Measurements from ENCODE around the gene POGLUT3.

Gene POGLUT3, protein sequence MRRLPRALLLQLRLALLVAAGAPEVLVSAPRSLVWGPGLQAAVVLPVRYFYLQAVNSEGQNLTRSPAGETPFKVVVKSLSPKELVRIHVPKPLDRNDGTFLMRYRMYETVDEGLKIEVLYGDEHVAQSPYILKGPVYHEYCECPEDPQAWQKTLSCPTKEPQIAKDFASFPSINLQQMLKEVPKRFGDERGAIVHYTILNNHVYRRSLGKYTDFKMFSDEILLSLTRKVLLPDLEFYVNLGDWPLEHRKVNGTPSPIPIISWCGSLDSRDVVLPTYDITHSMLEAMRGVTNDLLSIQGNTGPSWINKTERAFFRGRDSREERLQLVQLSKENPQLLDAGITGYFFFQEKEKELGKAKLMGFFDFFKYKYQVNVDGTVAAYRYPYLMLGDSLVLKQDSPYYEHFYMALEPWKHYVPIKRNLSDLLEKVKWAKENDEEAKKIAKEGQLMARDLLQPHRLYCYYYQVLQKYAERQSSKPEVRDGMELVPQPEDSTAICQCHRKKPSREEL

DNA sequence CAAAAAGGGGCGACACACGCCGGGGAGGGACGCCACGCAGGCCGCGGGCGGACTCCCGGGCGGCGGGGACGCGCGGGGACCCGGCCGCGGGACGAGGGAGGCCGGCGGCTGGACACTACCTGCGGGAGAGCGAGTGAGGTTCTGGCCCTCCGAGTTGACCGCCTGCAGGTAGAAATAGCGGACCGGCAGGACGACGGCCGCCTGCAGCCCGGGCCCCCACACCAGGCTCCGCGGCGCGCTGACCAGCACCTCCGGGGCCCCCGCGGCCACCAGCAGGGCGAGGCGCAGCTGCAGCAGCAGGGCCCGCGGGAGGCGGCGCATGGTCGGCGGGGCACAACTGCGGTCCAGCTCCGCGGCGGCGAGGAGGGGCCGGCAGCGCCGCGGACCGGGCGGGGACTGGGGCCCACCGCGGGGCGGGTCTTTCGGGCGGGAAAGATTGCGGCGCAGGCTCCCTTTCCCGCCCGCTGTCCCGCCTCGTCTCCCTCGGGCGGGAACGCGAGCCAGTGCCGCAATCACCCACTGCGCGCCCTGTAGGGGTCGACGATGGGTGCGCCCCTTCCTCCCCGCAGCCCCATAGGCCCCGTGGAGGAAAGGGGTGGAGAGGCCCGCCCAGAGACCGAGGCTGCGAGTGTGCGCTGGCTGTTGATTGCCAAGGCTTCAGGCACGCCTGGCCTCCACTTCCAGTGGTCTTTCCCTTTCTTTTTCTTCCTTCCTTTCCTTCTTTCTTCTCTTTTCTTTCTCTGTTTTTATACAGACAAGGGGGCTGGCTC, at the start of gene POGLUT3:
Gene POGLUT3 (minus strand): TSS at position 339 of the 770 bp plus-strand sequence. CDS start 18 bp downstream, at position 321.
- peak; percentile 86 for DNase-seq (ENCODE audit: low spot score)

DNA sequence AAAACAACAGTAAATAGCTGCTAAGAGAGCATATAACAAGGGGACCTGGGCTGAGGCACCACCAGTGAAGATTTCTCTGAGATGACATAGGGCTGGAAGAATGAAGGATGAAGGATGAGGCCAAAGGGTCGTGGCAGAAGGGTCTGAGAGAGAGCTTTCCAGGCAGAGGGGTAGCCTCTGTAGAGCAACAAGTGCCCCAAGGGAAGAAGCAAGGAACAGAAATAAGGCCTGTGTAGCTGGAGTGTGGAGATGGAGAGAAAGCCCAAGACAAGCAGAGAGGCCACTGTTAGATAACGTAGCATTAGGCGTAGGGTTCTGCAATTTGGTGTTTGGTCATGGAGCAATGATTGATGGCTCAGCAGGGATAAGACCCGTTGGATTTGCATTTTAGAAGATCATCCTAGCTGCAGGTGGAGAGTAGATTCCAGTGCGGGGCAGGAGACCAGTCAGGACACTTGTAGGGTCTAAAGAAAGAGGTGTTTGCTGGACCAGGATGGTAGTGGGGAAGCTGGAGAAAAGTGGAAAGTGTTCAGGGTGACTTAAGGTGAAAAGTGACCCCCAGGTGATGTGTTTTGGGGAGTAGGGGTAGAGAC, 47.8 kb upstream of the POGLUT3 start:
- DNase-seq (ENCODE audit: low spot score), result no peak

DNA sequence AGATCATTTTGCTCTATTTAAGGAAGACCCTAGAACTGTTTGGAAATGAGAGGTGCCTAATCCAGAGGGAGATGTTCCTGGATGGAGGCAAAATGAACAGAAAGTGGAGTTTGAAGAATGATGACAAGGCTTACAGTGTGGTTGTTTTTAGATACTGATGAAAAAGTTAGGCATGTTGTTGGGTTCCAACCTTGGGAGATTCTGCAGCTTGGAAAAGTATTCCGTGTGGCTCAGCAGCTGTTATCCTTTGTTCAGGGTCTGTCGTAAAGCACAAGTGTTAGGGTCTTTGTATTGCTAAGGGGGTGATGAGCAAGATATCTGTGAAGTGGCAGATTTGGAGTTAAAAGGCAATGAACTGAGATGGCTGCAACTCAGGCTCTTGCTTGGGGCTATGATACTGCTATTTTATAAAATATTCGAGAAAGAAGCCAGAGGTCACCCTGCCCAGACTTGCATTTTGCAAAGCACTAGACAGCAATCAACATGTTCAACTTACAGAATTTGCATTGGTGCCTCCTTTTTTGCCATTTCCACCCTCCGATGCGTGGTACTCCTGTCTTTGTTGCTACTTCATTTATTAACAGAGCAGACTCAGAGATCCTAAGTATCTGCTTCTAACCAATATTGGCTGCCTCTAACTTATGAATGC, 45.3 kb upstream of the POGLUT3 start:
- no peak for DNase-seq (ENCODE audit: low spot score)

DNA sequence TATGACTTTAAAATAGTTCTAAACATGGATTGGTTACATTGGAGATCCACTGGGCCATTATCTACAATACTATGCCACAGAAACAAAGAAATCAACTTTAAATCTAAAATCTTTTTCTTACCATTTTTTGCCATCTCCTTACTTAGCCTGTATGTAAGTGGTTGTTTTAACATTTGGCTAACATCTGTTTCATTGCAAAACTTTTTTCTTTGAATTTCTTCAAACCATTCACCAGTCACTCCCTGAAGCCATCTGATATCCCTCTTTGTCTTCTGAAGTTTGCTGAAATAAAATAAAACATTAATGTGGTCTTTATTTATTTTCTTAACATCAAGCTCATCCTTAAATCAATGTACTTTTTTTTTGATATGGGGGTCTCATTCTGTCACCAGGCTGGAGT, 43.3 kb upstream of the POGLUT3 start:
- no peak for DNase-seq (ENCODE audit: low spot score)

DNA sequence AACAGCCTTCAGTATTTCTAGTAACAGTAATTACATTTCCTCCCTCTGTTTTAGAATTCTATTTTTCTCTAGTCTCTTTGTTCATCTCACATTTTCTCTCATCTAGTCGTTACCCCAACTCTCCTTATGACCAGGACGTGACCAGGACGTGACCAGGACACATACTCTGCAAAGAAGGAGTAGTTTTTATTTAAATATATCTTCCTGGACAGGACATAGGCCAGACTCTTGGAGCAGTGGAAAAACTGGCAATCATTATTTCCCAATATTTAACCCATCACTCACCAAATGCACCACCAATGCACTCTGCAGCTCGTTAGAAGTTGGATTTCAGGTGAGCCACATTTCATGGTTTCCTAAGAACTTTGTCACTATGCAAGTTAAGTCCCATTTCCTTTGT, 40.3 kb upstream of the POGLUT3 start:
- no peak for DNase-seq (ENCODE audit: low spot score)

DNA sequence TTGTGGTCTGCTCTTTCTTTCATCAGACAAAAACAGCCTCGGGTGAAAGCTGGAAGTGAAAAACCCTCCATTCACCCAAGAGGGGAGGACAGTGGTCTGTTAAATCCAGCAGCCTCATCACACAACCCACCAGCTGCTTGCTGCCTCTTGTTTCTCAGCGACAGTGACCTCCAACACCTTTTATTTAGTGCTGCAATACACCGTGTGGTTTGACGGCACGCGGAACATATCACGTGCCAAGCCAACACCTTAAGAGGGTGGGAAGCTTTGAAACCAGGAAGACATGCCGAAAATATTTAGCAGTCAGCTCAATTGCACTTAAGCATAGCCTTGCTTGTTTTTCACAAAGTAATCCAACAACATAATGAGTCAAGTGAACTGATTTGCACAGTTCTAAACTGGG, 39.8 kb upstream of the POGLUT3 start:
- DNase-seq (ENCODE audit: low spot score), result no peak

DNA sequence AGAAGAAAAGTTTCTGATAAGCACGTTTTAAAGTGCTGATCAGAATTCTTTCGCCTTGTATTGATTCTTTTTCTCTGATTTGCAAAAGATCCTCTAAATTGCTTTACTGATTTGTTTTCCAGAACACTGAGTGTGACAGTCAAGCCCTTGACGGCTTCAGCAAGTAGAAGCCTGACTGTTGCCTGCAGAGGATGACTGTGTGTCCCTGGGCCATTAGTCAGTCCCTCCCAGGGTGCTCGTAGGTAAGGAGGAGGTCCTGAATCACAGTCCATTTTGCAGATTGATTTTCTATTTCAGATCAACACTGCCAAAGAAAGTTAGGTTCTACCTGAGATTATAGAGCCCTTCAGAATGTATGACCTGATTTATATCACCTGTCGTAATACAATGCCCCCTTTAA, 38.6 kb upstream of the POGLUT3 start:
- no peak for DNase-seq (ENCODE audit: low spot score)

DNA sequence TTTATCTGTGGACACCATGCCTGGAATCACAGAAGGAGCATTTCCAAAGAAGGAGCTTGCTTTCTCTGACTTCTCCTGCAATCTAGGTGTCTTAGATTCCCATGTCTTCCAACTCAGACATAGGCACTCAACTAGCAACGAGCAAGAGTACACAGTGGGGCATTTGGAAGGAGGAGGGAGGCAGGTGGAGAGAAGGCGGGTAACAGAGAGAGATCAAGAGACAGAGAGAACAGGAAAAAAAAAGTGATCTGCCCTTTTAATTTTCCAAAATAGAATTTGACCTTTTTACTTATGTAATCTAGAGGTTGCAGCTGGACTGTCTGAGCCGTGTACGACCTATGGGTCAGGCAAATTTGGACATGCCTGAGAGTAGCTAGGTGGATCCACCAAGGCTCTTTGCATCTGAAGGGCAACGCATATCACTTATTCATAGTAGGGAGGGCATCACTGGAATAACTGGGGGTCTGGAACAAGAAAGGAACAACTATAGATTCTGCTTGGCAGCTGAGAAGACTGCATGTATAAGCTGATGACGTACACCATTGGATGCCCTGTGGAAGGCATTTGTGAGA, 37.3 kb upstream of the POGLUT3 start:
- no peak for DNase-seq (ENCODE audit: low spot score)

DNA sequence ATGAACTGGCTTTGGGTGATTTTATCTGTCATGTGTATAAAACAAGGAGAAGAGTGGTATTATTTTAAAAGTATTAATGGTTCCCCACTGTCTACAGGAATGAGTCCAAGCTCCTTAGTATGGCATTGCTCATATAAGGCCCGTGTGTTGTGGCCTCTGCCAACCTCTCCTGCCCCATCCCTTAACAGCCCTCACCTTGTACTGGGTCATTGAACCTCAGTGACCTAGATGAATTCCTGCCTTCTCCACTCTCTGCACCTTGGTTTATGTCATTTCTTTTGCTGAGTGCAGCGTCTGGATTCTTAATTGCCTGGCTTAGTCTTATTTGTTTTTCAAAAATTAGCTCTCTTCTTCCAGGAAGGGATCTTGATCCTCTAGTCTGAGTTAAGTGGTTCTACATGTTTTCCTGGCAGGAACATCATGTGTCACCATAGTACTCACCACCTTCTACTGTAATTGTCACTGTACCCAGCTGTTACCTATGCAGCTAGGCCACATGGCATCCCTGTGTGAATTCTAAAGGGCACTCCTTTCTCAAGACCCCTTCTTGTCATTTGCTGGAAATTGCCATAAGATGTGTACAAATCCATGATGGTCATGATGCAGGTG, 36.2 kb upstream of the POGLUT3 start:
- DNase-seq (ENCODE audit: low spot score), result no peak

DNA sequence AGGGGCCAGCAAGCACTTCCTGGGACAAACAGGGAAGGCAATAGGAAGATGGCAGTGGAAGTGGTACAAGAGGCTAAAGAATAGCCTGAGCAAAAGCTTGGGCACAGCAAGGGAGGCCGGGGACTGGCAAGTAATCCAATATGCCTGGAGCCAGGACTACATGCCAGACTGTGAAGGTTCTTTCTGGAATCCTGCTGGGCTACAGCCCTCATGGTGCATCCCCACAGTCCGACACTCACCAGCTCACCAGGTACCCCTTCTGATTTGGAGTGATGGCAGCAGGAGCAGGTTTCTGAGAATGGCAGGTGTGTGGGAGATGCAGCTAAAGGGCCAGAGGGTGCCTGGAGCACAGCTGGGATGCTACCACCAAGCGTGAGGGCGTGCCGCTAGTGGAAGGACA, 32.2 kb upstream of the POGLUT3 start:
- no peak for DNase-seq (ENCODE audit: low spot score)

DNA sequence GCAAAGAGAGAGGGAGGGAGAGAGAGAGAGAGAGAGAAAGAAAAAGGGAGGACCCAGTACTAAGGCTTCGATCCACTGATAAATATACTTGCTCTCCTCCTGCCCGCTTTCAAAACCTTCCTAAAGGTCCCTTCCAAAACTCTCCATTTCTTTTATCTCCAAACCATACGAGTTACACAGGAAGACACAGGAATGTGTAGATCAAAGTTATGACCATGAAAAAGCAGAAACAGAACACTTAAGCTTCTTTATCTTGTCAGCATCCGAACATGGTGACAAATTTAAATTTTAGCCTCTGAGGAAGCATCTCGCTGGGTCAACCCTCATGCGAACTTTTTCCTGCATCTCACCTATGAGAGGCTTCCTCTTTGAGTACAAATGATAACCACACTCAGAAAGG, 29.2 kb upstream of the POGLUT3 start:
- no peak for DNase-seq (ENCODE audit: low spot score)

DNA sequence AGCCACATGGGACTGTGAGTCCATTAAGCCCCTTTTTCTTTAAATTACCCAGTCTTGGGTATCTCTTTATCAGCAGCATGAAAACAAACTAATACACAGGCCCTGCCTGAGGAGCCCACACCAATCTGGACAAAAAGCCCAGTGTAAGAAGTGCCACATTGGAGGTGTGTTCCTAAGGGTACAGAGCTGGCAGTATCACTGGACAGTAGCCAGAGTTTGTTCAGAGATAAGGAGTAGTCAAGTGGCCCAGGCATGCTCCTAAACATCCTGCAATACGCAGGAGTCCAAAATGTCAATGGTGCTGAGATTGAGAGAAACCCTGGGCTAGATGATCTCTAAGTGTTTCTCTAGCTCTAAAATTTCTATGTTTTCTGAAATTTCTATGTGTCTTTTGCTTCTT, 27.0 kb upstream of the POGLUT3 start:
- no peak for DNase-seq (ENCODE audit: low spot score)

DNA sequence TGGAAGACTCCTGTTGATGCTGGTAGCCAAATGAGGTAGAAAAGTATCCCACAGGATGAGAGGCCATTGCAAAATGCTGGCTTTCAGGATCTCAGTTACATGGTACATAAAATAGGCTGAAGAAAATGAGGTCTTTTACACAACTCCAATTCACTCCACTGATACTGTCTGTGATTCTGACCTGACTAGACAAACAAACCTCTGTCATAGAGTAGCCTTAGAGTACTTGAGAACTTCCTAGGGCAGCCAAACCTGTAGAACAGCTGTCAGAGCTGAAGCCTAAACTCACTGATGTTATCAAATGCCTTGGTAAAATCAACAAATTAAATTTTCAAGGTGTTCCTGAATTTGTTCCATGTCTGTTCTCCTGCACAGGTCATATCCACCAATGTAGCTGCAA, 26.2 kb upstream of the POGLUT3 start:
- DNase-seq (ENCODE audit: low spot score), result no peak

DNA sequence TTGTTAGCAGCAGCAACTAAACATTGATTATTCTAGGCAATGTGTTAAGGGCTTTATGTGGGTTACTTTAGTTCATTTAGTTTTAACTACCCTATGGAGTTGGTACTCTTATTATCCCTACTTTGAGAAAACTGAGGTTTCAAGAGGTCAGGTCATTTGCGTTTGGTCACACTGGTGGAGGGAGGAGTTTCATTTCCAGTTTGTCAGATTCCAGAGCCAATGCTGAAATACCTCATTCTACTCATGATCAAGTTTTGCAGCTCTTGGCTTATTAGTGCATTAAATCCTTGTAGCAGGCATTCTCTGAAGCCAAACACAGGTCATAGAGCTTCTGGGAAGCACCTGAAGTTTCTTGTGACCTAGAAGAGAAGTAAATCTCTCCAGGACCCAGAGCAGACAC, 24.1 kb upstream of the POGLUT3 start:
- DNase-seq (ENCODE audit: low spot score), result no peak

DNA sequence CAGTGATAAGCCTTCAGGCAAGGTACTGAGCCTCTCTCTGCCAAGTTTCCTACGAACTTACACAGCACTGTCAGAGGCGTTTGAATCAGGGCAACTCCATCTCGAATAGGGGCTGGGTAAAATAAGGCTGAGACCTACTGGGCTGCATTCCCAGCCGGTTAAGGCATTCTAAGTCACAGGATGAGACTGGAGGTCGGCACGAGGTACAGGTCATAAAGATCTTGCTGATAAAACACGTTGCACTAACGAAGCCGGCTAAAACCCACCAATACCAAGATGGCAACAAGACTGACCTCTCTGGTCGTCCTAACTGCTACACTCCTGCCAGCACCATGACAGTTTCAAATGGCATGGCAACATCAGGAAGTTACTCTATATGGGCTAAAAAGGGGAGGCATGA, 20.4 kb upstream of the POGLUT3 start:
- DNase-seq (ENCODE audit: low spot score), result no peak

DNA sequence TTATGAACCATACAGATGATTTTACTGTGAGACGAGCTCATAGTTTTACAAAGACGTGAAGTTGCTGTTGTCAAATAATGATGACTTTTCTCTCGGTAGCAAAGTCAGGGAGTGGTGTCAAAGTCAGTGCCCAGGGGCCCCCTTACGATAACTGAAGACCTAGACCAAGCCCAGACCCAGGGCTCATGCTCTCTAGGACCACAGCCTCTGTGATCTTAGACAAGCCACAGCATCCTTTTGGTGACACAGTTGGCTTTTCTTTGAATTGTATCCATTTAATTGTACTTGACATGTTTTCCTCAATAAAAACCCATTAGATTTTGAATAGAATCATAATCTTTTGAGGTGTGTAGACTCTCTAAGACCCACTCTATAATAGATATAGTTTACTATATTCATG, 17.9 kb upstream of the POGLUT3 start:
- DNase-seq (ENCODE audit: low spot score), result no peak

DNA sequence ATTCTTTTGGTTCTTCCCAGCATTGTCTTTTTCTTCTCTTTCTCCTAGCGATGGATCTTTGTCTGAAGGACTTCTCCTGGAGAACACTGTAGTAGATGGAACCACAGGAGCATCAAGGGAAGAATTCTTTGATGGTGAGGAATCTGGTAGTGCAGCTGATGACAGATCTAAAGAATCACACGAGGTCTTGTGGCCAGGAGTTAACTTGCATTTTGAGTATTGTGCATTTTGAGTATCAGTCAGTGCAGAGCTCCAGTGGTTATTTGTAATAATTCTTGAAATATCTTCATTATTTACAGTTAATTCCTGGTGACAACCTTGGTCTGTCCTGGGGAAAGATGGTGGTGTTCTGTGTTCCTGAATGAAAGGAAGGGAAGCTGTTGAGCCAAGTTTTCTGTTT, 14.5 kb upstream of the POGLUT3 start:
- DNase-seq (ENCODE audit: low spot score), result no peak

DNA sequence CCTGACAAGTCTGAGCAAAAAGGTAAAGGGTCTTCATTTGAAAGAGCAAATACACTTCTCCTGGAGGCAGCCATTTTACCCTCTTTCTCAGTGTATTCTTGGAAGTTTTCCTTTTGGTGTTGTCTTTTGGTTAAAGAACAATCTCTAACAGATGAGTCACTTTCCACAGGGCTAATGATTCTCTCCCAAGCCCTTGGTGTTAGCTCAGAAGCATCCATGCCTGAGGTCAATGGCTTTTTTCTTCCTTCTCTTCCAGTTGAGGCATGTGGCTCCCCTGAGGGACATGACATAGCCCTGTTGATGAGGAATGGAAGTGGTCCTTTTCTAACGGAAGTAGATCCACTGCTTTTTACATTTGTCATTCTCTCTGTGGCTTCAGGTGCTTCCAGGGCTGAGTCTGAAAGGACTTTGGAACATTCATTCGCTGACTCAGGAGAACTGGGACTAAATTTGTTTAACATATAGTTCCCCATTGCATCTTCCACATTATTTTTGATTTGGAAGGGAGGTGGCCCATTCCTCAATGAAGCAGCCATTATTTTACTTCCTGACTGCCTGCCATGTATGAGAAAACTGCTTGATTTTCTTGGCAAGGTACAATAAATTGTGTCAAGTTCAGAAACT, 13.8 kb upstream of the POGLUT3 start:
- DNase-seq (ENCODE audit: low spot score), result peak; percentile 75

DNA sequence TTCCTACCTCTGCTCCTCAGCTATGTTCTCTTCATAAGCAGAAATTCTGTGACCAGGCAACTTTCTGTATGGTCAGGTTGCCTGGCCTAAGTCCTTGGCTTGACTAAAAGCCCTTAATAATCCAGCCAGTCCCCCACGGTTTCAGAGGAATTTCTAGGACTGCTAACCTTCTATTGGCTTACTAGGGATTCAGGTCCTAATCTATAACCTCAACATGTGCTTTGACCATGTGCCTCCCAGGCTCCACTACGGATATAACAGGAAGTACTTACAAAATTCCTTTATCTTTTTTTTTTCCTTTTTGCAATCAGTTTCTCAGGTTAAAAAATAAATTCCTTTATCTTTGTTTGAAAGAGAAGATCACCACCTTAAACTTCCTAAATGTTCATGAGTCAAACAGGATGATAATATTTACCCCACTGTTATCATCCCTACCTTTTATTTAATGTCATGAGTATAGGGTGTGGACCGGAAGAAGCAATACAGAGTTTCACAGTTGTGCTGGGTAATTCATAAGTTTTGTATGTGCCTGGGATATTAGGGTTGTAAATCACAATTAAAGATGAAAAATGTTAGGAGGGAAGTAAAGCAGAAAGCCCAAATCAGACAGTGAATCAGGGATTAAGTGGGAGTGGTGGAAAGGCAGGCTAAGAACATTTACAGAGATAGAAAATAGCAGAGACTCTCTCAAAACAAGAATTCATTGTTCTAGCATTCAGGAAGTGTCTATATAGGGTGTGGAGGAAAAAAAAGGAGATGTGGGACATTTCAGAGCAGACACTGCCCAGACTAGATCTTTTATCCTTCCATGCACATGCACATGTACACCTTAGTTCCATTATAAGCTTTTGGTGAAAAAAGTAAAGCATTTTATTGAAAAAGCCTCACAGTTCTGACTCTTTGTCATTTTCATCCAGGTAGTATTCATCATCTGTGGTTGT, 10.7 kb upstream of the POGLUT3 start:
- DNase-seq (ENCODE audit: low spot score), result no peak

DNA sequence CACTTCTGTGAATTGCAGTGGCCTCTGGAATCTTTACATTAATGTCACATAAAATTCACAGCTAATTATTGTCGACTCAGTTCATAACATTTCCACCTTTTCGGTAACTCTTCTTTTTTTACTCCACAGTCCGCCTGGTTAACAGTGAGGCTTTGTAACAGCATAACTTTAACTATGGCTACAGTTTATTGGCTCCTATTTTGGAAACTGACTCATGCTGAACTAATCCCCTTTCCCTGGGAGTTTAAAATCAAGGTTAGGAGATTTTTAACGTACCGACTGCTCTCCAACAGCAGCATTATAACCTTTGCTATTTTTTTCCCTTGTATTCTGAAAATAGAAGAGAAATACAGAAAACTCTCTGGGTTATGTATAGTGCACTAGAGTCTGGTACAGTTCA, 3.2 kb upstream of the POGLUT3 start:
- peak; percentile 32 for DNase-seq (ENCODE audit: low spot score)

Measured in AG20443 (cell line).